DOHH2 (cell line): ENCODE measurements around the gene MRPL18.

Source experiments
- EZH2phosphoT487 ChIP-seq: fragments of 200-600 bp; sonication (generic); IDR thresholded peaks from 2 replicates; pipeline ENCODE4 v1.6.1; 2017; ENCODE audit warnings: borderline replicate concordance, mild to moderate bottlenecking, antibody characterized with exemption, low read length, moderate library complexity, mixed read lengths
- TF ChIP-seq, protein P1 (sequence below): fragments of 200-600 bp; sonication (generic); IDR thresholded peaks from one replicate; pipeline ENCODE4 v1.5.1; 2014; ENCODE audit warnings: antibody characterized with exemption, mild to moderate bottlenecking, low read depth, low read length; ENCODE audit not compliant: poor library complexity, severe bottlenecking

DNA sequence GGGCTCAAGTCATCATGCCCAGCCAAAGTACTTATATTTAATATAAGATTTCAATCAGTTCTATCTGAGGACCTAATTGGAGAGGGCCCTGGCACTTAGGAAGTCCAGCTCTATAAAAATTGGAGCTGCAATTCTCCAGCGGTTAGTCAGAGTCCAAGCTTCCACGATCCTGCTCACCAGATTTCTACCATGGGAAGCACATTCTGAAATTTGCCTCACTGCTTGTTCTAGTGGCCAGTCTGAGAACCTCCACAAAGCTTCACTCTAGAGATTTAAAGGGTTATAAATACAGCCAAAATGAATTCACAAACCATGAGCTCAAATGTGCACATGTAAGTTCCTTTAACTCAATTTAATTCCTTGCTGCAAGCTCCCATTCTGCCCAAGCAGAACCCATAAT is 43.3 kb downstream of the MRPL18 start:
- TF ChIP-seq, protein P1, sequence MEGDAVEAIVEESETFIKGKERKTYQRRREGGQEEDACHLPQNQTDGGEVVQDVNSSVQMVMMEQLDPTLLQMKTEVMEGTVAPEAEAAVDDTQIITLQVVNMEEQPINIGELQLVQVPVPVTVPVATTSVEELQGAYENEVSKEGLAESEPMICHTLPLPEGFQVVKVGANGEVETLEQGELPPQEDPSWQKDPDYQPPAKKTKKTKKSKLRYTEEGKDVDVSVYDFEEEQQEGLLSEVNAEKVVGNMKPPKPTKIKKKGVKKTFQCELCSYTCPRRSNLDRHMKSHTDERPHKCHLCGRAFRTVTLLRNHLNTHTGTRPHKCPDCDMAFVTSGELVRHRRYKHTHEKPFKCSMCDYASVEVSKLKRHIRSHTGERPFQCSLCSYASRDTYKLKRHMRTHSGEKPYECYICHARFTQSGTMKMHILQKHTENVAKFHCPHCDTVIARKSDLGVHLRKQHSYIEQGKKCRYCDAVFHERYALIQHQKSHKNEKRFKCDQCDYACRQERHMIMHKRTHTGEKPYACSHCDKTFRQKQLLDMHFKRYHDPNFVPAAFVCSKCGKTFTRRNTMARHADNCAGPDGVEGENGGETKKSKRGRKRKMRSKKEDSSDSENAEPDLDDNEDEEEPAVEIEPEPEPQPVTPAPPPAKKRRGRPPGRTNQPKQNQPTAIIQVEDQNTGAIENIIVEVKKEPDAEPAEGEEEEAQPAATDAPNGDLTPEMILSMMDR: no peak
- no peak for TF ChIP-seq EZH2phosphoT487
